NB4 (cell line): ENCODE results near the gene SEMA3F.

Experiments
- DNase-seq: peaks from one replicate; pipeline ENCODE4 v3.0.0; 2010; ENCODE audit warnings: low read depth
- H3K4me3 ChIP-seq: one replicate; pipeline ENCODE4 v1.5.1; 2011; ENCODE audit warnings: mild to moderate bottlenecking, low read depth, low read length, moderate library complexity
- CTCF ChIP-seq: IDR thresholded peaks from one replicate; pipeline ENCODE4 v1.5.1; 2012; ENCODE audit warnings: low read depth, low read length
- MAX ChIP-seq: IDR thresholded peaks from 2 replicates; pipeline ENCODE4 v1.6.1; 2011; ENCODE audit warnings: low read depth, low read length
- MYC ChIP-seq: IDR thresholded peaks from 2 replicates; pipeline ENCODE4 v1.6.1; 2011; ENCODE audit warnings: low read depth, low read length
- POLR2A ChIP-seq: IDR thresholded peaks from 2 replicates; pipeline ENCODE4 v1.6.1; 2011; ENCODE audit warnings: mild to moderate bottlenecking; ENCODE audit not compliant: insufficient read length; ENCODE audit errors: extremely low read depth

SEMA3F gene

GRCh38 chr3:50232303-50232702 is 77.2 kb downstream of the SEMA3F start:
- DNase-seq, result no peak
- TF ChIP-seq CTCF, result no peak
- no peak for TF ChIP-seq POLR2A
- no peak for TF ChIP-seq MYC
- TF ChIP-seq MAX, result no peak
- no peak overlapping the region for H3K4me3 ChIP-seq

DNA sequence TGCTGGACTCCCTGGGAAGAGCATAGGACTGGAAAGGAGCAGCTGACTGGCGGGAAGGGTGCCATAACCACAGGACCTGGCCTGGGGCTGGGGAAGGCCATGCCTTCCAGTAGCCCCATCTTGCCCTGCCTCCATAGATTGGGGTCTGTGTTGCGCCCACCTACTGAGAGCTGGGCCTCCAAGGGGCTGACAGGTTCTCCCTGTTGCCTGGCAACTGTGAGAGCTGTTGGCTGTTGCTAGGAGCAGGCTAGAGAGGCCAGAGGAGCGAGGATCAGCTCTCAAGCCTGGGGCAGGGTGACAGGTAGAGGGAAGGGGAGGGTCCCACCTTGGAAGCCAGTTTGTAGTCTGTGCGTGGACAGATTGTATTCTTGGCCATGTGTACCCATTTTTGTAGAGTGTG is 78.1 kb downstream of the SEMA3F start:
- no peak for DNase-seq
- no peak for TF ChIP-seq POLR2A
- no peak for TF ChIP-seq CTCF
- TF ChIP-seq MYC, result no peak
- TF ChIP-seq MAX, result no peak

DNA sequence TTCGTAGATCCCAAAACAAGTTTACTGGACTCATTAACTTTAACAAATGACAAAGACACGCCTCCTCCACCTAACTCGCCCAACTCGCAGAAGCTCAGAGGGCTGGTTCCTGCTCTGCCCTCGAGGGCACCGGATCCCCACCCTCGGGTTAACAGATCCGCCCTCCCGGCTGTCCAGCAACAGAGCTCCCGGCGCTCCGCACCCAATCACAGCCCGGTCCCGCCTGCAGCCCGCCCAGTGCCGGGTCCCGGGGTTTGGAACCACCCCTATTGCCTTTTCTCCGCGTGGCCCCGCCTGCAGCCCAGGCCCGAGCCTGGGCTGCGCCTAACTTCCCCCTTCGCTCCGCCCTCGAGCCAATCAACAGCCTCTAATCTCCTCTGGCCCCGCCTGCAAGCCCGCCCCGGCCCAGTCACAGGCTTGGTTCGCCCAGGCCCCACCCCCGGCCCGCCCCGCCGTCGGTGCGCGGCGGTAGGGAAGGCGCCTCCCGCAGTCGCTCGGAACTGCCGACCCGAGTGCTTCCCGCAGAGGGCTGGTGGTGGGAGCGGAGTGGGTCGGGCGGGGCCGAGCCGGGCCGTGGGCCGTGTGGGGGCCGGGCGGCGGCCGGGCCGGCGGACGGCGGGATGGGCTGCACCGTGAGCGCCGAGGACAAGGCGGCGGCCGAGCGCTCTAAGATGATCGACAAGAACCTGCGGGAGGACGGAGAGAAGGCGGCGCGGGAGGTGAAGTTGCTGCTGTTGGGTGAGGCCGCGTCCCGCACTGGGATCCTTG is 80.8 kb downstream of the SEMA3F start, which contains the start of gene GNAI2:
Gene GNAI2, plus strand, starts transcription at position 489 of the 768 bp plus-strand sequence. Its CDS starts 132 bp downstream, at position 621.
- peak; percentile 99 for DNase-seq
- TF ChIP-seq CTCF (no peak), MAX (peak; percentile 64), MYC (peak; percentile 75), POLR2A (peak; percentile 88)
- peak within 1 kb of the TSS; percentile 78 for H3K4me3 ChIP-seq

More for the DNA sequence above, 78.1 kb downstream of the SEMA3F start:
- no peak overlapping the region for H3K4me3 ChIP-seq

DNA sequence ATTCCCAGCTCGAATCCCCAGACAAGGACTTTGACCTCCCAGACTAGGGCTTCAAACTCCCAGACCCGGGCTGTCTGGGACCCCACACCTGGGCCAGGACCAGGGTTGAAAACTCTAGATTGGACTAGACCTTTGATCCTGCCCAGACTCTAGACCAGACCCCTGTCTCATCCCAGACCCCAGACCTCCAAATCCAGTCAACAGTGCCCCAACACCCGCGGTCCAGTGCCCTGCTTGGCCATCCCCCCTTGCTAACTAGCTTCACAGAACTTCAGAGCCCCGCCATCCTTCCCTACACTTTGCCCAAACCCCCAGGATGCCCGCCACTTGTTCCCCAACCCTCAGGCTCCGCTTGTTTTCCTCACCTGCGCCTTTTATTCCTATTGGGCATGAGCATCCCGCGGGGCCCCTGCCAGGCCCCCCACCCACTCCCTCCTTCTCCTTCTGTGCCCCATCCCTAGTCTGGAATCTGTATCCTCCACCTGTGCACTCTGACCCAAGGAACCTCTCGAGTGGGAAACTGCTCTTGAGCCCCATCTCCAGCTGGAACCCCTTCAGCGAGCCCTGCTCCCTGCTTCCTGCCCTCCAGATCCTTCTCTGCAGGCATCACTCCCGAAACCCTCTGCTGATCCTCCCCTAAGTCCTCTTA is 81.5 kb downstream of the SEMA3F start:
- H3K4me3 ChIP-seq, result peak overlapping the region; percentile 78
- DNase-seq, result no peak
- TF ChIP-seq POLR2A (no peak), CTCF (no peak), MYC (no peak), MAX (no peak)

- H3K4me3 ChIP-seq, result peak overlapping the region; percentile 78
- DNase-seq, result peak; percentile 66
- TF ChIP-seq MYC (no peak), MAX (no peak), CTCF (no peak)
These were observed 82.1 kb downstream of the SEMA3F start for GRCh38 chr3:50237133-50237651.
